K562 (cell line): ENCODE measurements around the gene OR5H6. TPM values are rescaled to one million over a fixed set of nuclear protein-coding genes. Genes with fewer than 3 reads are reported as not detected.

Experiments
- ATAC-seq: fragments of 200-7000 bp; cut with Tn5 transposase; 3 replicates; pipeline ENCODE4 v1.9.1; 2020; ENCODE audit warnings: moderate library complexity
- BruUV-seq: library from RNA; stranded (reverse); fragments of 400-500 nt; replicated peaks from 2 replicates; lab custom pipeline; 2021; lab: Mats Ljungman, UMichigan
- CTCF ChIA-PET: fragments of 300-600 bp; formaldehyde crosslinking; extraction: SDS; loops from one replicate; lab custom pipeline; 2021; ENCODE audit warnings: low intra/inter-chr PET ratio; lab: Yijun Ruan, JAX
- POLR2A ChIA-PET: fragments of 300-600, 350-650 bp; sonication (Branson Sonifier 250); formaldehyde crosslinking; extraction: SDS; loops from one replicate; lab custom pipeline; 2021; ENCODE audit warnings: antibody characterized with exemption, inconsistent platforms; lab: Yijun Ruan, JAX
- DNase-seq, 4 experiments: peaks; one replicate each; pipeline versions ENCODE4 v3.0.0 to v3.0.0-alpha.2; 2011 to 2018; ENCODE audit warnings: low spot score in 3 of 4, mixed read lengths in 3 of 4; ENCODE audit errors: extremely low read depth in 1 of 4
- FAIRE-seq: peaks from 2 replicates; lab custom pipeline; 2011; peaks lifted over from hg19 to GRCh38; lab: Jason Lieb, UNC
- H2AFZ ChIP-seq: 2 replicates; pipeline ENCODE4 v1.6.0; 2011; ENCODE audit warnings: low read depth, low read length, control low read depth, inconsistent platforms
- H3K27ac ChIP-seq: fragments of 200-600 bp; 3 replicates; pipeline ENCODE4 v1.8.0; 2011; ENCODE audit warnings: low read depth, mild to moderate bottlenecking, control low read depth, inconsistent platforms, low read length, moderate library complexity, mixed read lengths; ENCODE audit errors: extremely low read depth
- H3K27me3 ChIP-seq, 2 experiments: fragments of 300-600 bp in 1 of 2; 2 replicates in 1 of 2; 3 replicates in 1 of 2; pipeline versions ENCODE4 v1.6.0 to v1.8.0; 2011; ENCODE audit warnings: inconsistent platforms in 2 of 2, low read length in 2 of 2, mild to moderate bottlenecking in 1 of 2, mixed read lengths in 1 of 2, moderate library complexity in 1 of 2; ENCODE audit not compliant: control insufficient read depth in 2 of 2, insufficient read depth in 2 of 2
- H3K36me3 ChIP-seq: fragments of 300-600 bp; 3 replicates; pipeline ENCODE4 v1.8.0; 2011; ENCODE audit warnings: mild to moderate bottlenecking, low read length, inconsistent platforms; ENCODE audit not compliant: control insufficient read depth, insufficient read depth
- H3K4me1 ChIP-seq, 2 experiments: fragments of 200-600 bp in 1 of 2; replicated peaks in 1 of 2; 2 replicates in 1 of 2; 3 replicates in 1 of 2; pipeline versions ENCODE4 v1.5.1 to v1.8.0; 2011; ENCODE audit warnings: inconsistent platforms in 2 of 2, low read length in 2 of 2, mild to moderate bottlenecking in 1 of 2, mixed read lengths in 1 of 2, moderate library complexity in 1 of 2; ENCODE audit not compliant: control insufficient read depth in 2 of 2, insufficient read depth in 2 of 2
- H3K4me2 ChIP-seq: 2 replicates; pipeline ENCODE4 v1.6.1; 2011; ENCODE audit warnings: low read length, control low read depth, inconsistent platforms, mixed read lengths; ENCODE audit not compliant: insufficient read depth
- H3K4me3 ChIP-seq: fragments of 200-600 bp; sonication (generic), shearing (Covaris generic); 2 replicates; pipeline ENCODE4 v1.5.1; 2016; ENCODE audit warnings: control low read depth, inconsistent platforms
- H3K79me2 ChIP-seq: fragments of 200-600 bp; 3 replicates; pipeline ENCODE4 v1.8.0; 2011; ENCODE audit warnings: low read length, inconsistent platforms; ENCODE audit not compliant: control insufficient read depth, insufficient read depth
- H3K9ac ChIP-seq, 2 experiments: 2 replicates each; pipeline versions ENCODE4 v1.6.0 to v1.6.1; 2011; ENCODE audit warnings: low read depth in 2 of 2, low read length in 2 of 2, control low read depth in 1 of 2, inconsistent platforms in 1 of 2, mild to moderate bottlenecking in 1 of 2, mixed read lengths in 1 of 2; ENCODE audit not compliant: insufficient read depth in 1 of 2
- H3K9me1 ChIP-seq: one replicate; pipeline ENCODE4 v1.6.0; 2011; ENCODE audit warnings: inconsistent platforms, mild to moderate bottlenecking, low read length, moderate library complexity; ENCODE audit not compliant: control insufficient read depth, insufficient read depth
- H3K9me3 ChIP-seq: replicated peaks from 2 replicates; pipeline ENCODE4 v1.5.1; 2011; ENCODE audit warnings: low read depth, low read length, inconsistent platforms; ENCODE audit not compliant: control insufficient read depth, insufficient read depth
- H4K20me1 ChIP-seq: replicated peaks from 2 replicates; pipeline ENCODE4 v1.6.1; 2011; ENCODE audit warnings: low read length, inconsistent platforms, mixed read lengths; ENCODE audit not compliant: control insufficient read depth, insufficient read depth
- ATF2 ChIP-seq: sonication (generic); formaldehyde crosslinking; IDR thresholded peaks from 2 replicates; pipeline ENCODE4 v1.8.1; 2022; ENCODE audit warnings: missing genetic modification reagents
- BRD9 ChIP-seq: fragments of 450-650 bp; IDR thresholded peaks from 2 replicates; pipeline ENCODE4 v1.6.1; 2018; ENCODE audit warnings: low read depth; ENCODE audit not compliant: partially characterized antibody
- GTF2F1 ChIP-seq: IDR thresholded peaks from 2 replicates; pipeline ENCODE4 v1.6.1; 2011; ENCODE audit warnings: low read depth, low read length, improper control_type of control experiment
- KDM5B ChIP-seq: fragments of 200-600 bp; sonication (generic); IDR thresholded peaks from 2 replicates; pipeline ENCODE4 v1.6.1; 2012; ENCODE audit warnings: low read depth, mild to moderate bottlenecking, moderate library complexity, low read length, control low read depth, inconsistent platforms; ENCODE audit not compliant: insufficient replicate concordance
- NR2C1 ChIP-seq, 2 experiments: fragments of 450-650 bp; IDR thresholded peaks; 2 replicates each; pipeline ENCODE4 v1.6.1; 2017; ENCODE audit warnings: mild to moderate bottlenecking in 2 of 2, antibody characterized with exemption in 1 of 2, inconsistent platforms in 1 of 2, missing compliant biosample characterization in 1 of 2, missing genetic modification characterization in 1 of 2
- PHB ChIP-seq: fragments of 250-450 bp; sonication (Bioruptor Pico); IDR thresholded peaks from 2 replicates; pipeline ENCODE4 v1.5.0; 2021
- PHB2 ChIP-seq: fragments of 450-650 bp; IDR thresholded peaks from 2 replicates; pipeline ENCODE4 v1.6.1; 2017; ENCODE audit warnings: low read depth
- PTTG1 ChIP-seq: fragments of 450-650 bp; IDR thresholded peaks from 2 replicates; pipeline ENCODE4 v1.6.1; 2016; ENCODE audit warnings: low read depth, mild to moderate bottlenecking, missing genetic modification characterization, missing compliant biosample characterization
- SFPQ ChIP-seq: fragments of 200-400 bp; formaldehyde crosslinking; IDR thresholded peaks from 2 replicates; pipeline ENCODE4 v1.6.1; 2017; ENCODE audit warnings: mild to moderate bottlenecking, low read depth, low read length, moderate library complexity
- TEAD2 ChIP-seq: fragments of 450-650 bp; IDR thresholded peaks from 2 replicates; pipeline ENCODE4 v1.6.1; 2016; ENCODE audit warnings: missing genetic modification characterization, control low read depth, missing compliant biosample characterization
- ZNF277 ChIP-seq: fragments of 250-450 bp; sonication (Bioruptor Pico); IDR thresholded peaks from 2 replicates; pipeline ENCODE4 v1.8.0; 2022; ENCODE audit warnings: inconsistent platforms, mild to moderate bottlenecking, moderate library complexity, borderline replicate concordance
- ZNF324 ChIP-seq: fragments of 250-450 bp; sonication (Bioruptor Pico); IDR thresholded peaks from 2 replicates; pipeline ENCODE4 v1.4.0; 2020; ENCODE audit warnings: mild to moderate bottlenecking
- WGBS: fragments of 100-300 bp; shearing (Covaris generic); methylation state at CpG from one replicate; pipeline ENCODE4 v1.1.6; 2016; ENCODE audit warnings: low coverage, mixed read lengths; ENCODE audit not compliant: insufficient coverage; ENCODE audit errors: missing lambda C conversion rate; 5-methylcytosine and 5-hydroxymethylcytosine counted together
- in situ Hi-C: fragments of 300-500 bp; cut with MboI; formaldehyde crosslinking; loops from 4 replicates; pipeline ENCODE4 v1.15.0; 2018; ENCODE audit warnings: inconsistent platforms, mixed read lengths
- intact Hi-C: fragments of 100-400 bp; cut with micrococcal nuclease; formaldehyde crosslinking; loops from 2 replicates; pipeline ENCODE4 v1.14.2; 2022
- polyA plus RNA-seq, 8 experiments: library from polyadenylated mRNA; depleted of rRNA in 4 of 8; stranded (reverse) in 5 of 8; unstranded in 3 of 8; fragments of >200 nt; fragmentation: Nextera tagmentation in 2 of 8; fragmentation: Illumina TruSeq in 1 of 8; extraction: Ambion mirVana in 2 of 8; extraction: Trizol in 1 of 8; gene quantifications; 2 replicates each; pipeline versions ENCODE4 v1.2.1 to v1.2.3, GENCODE V29; 2011 to 2014; ENCODE audit warnings: inconsistent platforms in 1 of 8, missing spikeins in 1 of 8
- total RNA-seq, 7 experiments: library from RNA; depleted of rRNA in 6 of 7; stranded (reverse); fragments of >200 nt in 6 of 7; fragmentation: Illumina TruSeq in 2 of 7; extraction: Trizol in 2 of 7; gene quantifications; 2 replicates each; pipeline versions ENCODE4 v1.2.1 to v1.2.3, GENCODE V29; 2011 to 2021; ENCODE audit warnings: low replicate concordance in 1 of 7

The OR5H6 gene
- total and polyA plus RNA-seq, 9 of the 15 experiments (the other 6 are each of a cell fraction or from before 2014, with no cell fraction given): 0.08 TPM; not detected in 8

GRCh38 chr3:98215051-98215450, 49.0 kb upstream of the OR5H6 start:
- H3K79me2 ChIP-seq: no peaks in the 10 kb centered on the region
- DNase-seq (no peak), ATAC-seq (no peak), FAIRE-seq (no peak)
- H3K4me2 ChIP-seq: no peak overlapping the region
- POLR2A ChIA-PET: no interaction called here
- no peaks in the 10 kb centered on the region for H3K9me1 ChIP-seq
- intact Hi-C loops: no loop called here
- TF ChIP-seq KDM5B (no peak), ZNF324 (no peak), PTTG1 (tag) (no peak), NR2C1 (IDR thresholded peaks at IDR 0.05) (no peak), NR2C1 (tag; IDR thresholded peaks at IDR 0.05) (no peak), TEAD2 (tag) (no peak), BRD9 (no peak), SFPQ (no peak), PHB2 (no peak), GTF2F1 (no peak), PHB (CRISPR knock-in tag) (no peak), ZNF277 (CRISPR knock-in tag) (no peak), ATF2 (no peak)
- no peaks in the 10 kb centered on the region for H3K36me3 ChIP-seq
- no peaks in the 10 kb centered on the region for H4K20me1 ChIP-seq
- no peak overlapping the region for H3K9ac ChIP-seq
- H3K9me3 ChIP-seq: no peaks in the 10 kb centered on the region
- WGBS: 0% methylated on average over 3 of the region's 3 CpGs
- in situ Hi-C loops: no loop called here
- H3K4me1 ChIP-seq: no peaks in the 10 kb centered on the region
- no peaks in the 10 kb centered on the region for H3K27me3 ChIP-seq
- no peak overlapping the region for H2AFZ ChIP-seq
- H3K27ac ChIP-seq: no peak overlapping the region
- BruUV-seq: no TSS peak
- no peak overlapping the region for H3K4me3 ChIP-seq
- CTCF ChIA-PET: no interaction called here
